Kidney epithelial cell (primary cell): Measurements from ENCODE around the gene OR10H4. TPM values are rescaled to one million over a fixed set of nuclear protein-coding genes. Genes with fewer than 3 reads are reported as not detected.
"Not testable (repeated sequence)": the region's sequence is repeated elsewhere in the genome, so short reads cannot be mapped to it uniquely, and the experiment has no call there.

Experiments used
- DNase-seq: peaks from one replicate; pipeline ENCODE4 v3.0.0-alpha.2; 2010; ENCODE audit warnings: low read depth
- H3K27me3 ChIP-seq: 2 replicates; pipeline ENCODE4 v1.6.0; 2011; ENCODE audit warnings: low read length; ENCODE audit not compliant: control insufficient read depth, insufficient read depth
- H3K36me3 ChIP-seq: 2 replicates; pipeline ENCODE4 v1.5.1; 2011; ENCODE audit warnings: low read length; ENCODE audit not compliant: control insufficient read depth, insufficient read depth
- H3K4me3 ChIP-seq: 2 replicates; pipeline ENCODE4 v1.5.1; 2011; ENCODE audit warnings: low read depth, mild to moderate bottlenecking, control low read depth, low read length
- total RNA-seq: library from RNA; depleted of rRNA; stranded (reverse); fragments of >200 nt; gene quantifications from 2 replicates; pipeline ENCODE4 v1.2.3, GENCODE V29; 2015
- TF ChIP-seq, protein P1 (sequence below): IDR thresholded peaks from 2 replicates; pipeline ENCODE4 v1.5.1; 2011; ENCODE audit warnings: mild to moderate bottlenecking, moderate library complexity, low read length, control low read depth, inconsistent platforms; ENCODE audit not compliant: insufficient read depth, poor library complexity, severe bottlenecking

The OR10H4 gene
- total RNA-seq, 1 donor from 2014 or later = not detected

GRCh38 chr19:15923702-15924101 is 25.1 kb upstream of the OR10H4 start:
- H3K4me3 ChIP-seq = no peak overlapping the region
- no peak for DNase-seq
- no peaks in the 10 kb centered on the region for H3K36me3 ChIP-seq
- TF ChIP-seq, protein P1, sequence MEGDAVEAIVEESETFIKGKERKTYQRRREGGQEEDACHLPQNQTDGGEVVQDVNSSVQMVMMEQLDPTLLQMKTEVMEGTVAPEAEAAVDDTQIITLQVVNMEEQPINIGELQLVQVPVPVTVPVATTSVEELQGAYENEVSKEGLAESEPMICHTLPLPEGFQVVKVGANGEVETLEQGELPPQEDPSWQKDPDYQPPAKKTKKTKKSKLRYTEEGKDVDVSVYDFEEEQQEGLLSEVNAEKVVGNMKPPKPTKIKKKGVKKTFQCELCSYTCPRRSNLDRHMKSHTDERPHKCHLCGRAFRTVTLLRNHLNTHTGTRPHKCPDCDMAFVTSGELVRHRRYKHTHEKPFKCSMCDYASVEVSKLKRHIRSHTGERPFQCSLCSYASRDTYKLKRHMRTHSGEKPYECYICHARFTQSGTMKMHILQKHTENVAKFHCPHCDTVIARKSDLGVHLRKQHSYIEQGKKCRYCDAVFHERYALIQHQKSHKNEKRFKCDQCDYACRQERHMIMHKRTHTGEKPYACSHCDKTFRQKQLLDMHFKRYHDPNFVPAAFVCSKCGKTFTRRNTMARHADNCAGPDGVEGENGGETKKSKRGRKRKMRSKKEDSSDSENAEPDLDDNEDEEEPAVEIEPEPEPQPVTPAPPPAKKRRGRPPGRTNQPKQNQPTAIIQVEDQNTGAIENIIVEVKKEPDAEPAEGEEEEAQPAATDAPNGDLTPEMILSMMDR = no peak
- H3K27me3 ChIP-seq = no peaks in the 10 kb centered on the region

DNA sequence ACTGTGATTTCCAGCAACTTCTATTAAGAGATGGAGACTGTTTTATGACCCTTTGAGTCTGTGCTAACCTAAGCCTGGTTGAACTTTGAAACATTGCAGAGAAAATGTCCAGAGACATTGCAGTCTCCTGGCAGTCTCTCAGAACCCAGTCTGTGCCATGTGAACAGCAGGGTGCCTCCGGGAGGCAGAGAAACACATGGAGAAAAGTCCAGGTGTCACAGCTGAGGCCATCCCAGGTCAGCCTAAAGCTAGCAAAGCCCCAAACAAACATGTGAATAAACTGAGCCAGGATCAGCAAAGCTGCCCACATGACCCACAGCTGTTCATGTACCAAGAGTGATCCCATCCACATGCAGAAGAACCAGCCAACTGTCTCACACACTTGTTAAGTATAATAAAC is 22.3 kb upstream of the OR10H4 start:
- Histone ChIP-seq H3K27me3 (no peaks in the 10 kb centered on the region), H3K36me3 (no peaks in the 10 kb centered on the region), H3K4me3 (no peak overlapping the region)
- TF ChIP-seq, protein P1 = no peak
- DNase-seq = no peak

- no peak for DNase-seq
- TF ChIP-seq, protein P1 = no peak
- no peaks in the 10 kb centered on the region for H3K27me3 ChIP-seq
Measured at GRCh38 chr19:15928321-15928720, 20.5 kb upstream of the OR10H4 start.

GRCh38 chr19:15933761-15934331 is 15.0 kb upstream of the OR10H4 start:
- not testable (repeated sequence) for H3K27me3 ChIP-seq

More at GRCh38 chr19:15928321-15928720, 20.5 kb upstream of the OR10H4 start:
- Histone ChIP-seq H3K36me3 (no peaks in the 10 kb centered on the region), H3K4me3 (no peak overlapping the region)

DNA sequence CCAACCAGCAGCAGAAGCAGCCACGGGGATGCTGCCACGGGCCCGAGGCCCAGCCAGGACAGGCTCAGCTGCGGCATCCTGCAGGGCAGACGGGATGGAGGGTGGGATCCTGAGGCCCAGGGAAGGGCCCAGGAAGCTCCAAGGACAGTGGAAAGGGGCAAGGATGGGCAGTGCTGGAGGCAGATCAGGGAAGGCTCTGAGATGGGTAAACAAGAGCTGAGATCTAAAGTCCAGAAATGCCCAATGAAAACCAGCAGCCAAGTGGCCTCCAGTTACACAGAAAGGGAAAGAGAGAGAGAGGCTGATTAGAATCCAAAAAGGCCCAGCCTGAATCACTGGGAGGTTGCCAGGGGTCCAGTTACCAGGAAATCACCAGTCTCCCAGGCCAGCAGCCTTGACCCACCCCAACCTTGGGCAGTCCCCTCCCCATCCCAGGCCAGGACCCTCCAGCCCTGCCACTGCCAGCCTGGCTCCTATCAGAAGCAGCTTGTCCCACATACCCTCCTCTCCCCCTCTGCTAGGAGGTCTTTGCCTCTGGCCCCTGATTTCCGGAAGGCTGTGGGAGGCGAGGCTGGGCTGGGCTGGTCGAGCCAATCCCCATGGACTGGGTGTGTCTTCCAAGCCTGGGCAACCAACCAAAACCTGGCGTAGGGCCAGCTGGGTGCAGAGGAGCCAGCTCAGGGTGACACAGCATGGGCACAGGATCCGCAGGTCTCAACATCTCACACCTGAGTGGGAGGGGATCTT is 14.3 kb upstream of the OR10H4 start, which contains the start of gene CYP4F11:
CYP4F11 (minus strand) TSS at position 198 of the 747 bp plus-strand sequence; CDS start at position 77, 121 bp downstream.
- Histone ChIP-seq H3K36me3 (no peaks in the 10 kb centered on the region), H3K4me3 (no peak within 1 kb of the TSS), H3K27me3 (peaks cover 5% of the 10 kb centered on the region)
- DNase-seq = peak; percentile 21
- TF ChIP-seq, protein P1 = no peak

More at GRCh38 chr19:15933761-15934331, 15.0 kb upstream of the OR10H4 start:
- DNase-seq, H3K36me3 ChIP-seq, H3K4me3 ChIP-seq: not testable (repeated sequence)

- Histone ChIP-seq H3K4me3 (no peak overlapping the region), H3K36me3 (no peaks in the 10 kb centered on the region), H3K27me3 (peaks cover 5% of the 10 kb centered on the region)
- TF ChIP-seq, protein P1 = no peak
- DNase-seq = no peak
Measured at GRCh38 chr19:15935167-15935702, 13.6 kb upstream of the OR10H4 start.
